Liver (tissue), 3 donors: Measurements from ENCODE around the gene FAM184A.

Experiments used
- ATF3 ChIP-seq: IDR thresholded peaks from 2 replicates; pipeline ENCODE4 v1.6.1; 2016; ENCODE audit warnings: antibody characterized with exemption
- EGR1 ChIP-seq, 2 donors: IDR thresholded peaks; 2 replicates each; pipeline ENCODE4 v1.6.1; 2016 to 2018; ENCODE audit warnings: antibody characterized with exemption in 2 of 2, low read depth in 2 of 2
- GABPA ChIP-seq, 2 donors: IDR thresholded peaks in 1 of 2; conservative IDR thresholded peaks in 1 of 2; 2 replicates each; pipeline ENCODE4 v1.6.1; 2016; ENCODE audit warnings: antibody characterized with exemption in 2 of 2, mild to moderate bottlenecking in 1 of 2, moderate library complexity in 1 of 2
- HNF4G ChIP-seq: IDR thresholded peaks from 2 replicates; pipeline ENCODE4 v1.6.1; 2016; ENCODE audit warnings: antibody characterized with exemption
- JUND ChIP-seq, 2 donors: IDR thresholded peaks; 2 replicates each; pipeline ENCODE4 v1.6.1; 2016; ENCODE audit warnings: antibody characterized with exemption in 2 of 2
- MAX ChIP-seq: IDR thresholded peaks from 2 replicates; pipeline ENCODE4 v1.6.1; 2016; ENCODE audit warnings: antibody characterized with exemption
- RAD21 ChIP-seq, 2 donors: IDR thresholded peaks; 2 replicates each; pipeline ENCODE4 v1.6.1; 2016; ENCODE audit warnings: antibody characterized with exemption in 2 of 2, mild to moderate bottlenecking in 2 of 2
- REST ChIP-seq: IDR thresholded peaks from 2 replicates; pipeline ENCODE4 v1.6.1; 2016; ENCODE audit warnings: antibody characterized with exemption, mild to moderate bottlenecking
- TAF1 ChIP-seq: conservative IDR thresholded peaks from 2 replicates; pipeline ENCODE4 v1.6.1; 2016; ENCODE audit warnings: antibody characterized with exemption, mild to moderate bottlenecking
- YY1 ChIP-seq: IDR thresholded peaks from 2 replicates; pipeline ENCODE4 v1.6.1; 2016; ENCODE audit warnings: antibody characterized with exemption, mild to moderate bottlenecking
- TF ChIP-seq, protein P1 (sequence below): fragments of 150-350 bp; IDR thresholded peaks from 2 replicates; pipeline ENCODE4 v1.5.1; 2017; ENCODE audit warnings: improper control_type of control experiment, low read depth, low read length; ENCODE audit not compliant: missing input control
- TF ChIP-seq, protein P2 (sequence below): IDR thresholded peaks from 2 replicates; pipeline ENCODE4 v1.6.1; 2016; ENCODE audit warnings: antibody characterized with exemption
- donor health status: healthy.
- donor health status: healthy.

DNA sequence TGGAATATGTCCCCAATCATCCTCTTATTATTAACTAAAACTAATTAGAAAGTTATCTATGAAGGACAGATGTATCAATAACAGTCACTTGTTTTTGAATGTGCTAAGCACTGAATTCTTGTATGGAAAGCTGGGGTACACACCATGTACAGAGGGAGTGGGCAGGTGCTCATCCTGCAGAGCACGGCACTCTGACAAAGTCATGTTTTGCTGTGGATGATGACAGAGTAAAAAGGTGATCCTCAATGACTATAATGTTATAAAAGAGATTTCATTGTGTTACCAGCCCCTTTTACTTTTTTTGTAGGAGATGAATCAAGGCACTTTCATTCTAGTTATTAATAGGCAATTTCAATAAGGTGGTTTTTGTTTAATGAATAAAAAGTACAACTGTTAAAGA lies 92.2 kb downstream of the FAM184A start:
- TF ChIP-seq JUND (IDR thresholded peaks at IDR 0.05) (no peak), EGR1 (IDR thresholded peaks at IDR 0.05; ENCODE audit: low read depth in 2 of 2) (no peak), ATF3 (no peak), GABPA (IDR thresholded peaks at IDR 0.05 in 1 of 2, conservative IDR thresholded peaks at IDR 0.05 in 1 of 2) (no peak), MAX (no peak), YY1 (no peak), RAD21 (IDR thresholded peaks at IDR 0.05) (no peak), REST (no peak), HNF4G (no peak), TAF1 (no peak)
- TF ChIP-seq, protein P1, sequence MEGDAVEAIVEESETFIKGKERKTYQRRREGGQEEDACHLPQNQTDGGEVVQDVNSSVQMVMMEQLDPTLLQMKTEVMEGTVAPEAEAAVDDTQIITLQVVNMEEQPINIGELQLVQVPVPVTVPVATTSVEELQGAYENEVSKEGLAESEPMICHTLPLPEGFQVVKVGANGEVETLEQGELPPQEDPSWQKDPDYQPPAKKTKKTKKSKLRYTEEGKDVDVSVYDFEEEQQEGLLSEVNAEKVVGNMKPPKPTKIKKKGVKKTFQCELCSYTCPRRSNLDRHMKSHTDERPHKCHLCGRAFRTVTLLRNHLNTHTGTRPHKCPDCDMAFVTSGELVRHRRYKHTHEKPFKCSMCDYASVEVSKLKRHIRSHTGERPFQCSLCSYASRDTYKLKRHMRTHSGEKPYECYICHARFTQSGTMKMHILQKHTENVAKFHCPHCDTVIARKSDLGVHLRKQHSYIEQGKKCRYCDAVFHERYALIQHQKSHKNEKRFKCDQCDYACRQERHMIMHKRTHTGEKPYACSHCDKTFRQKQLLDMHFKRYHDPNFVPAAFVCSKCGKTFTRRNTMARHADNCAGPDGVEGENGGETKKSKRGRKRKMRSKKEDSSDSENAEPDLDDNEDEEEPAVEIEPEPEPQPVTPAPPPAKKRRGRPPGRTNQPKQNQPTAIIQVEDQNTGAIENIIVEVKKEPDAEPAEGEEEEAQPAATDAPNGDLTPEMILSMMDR, result no peak
- TF ChIP-seq, protein P2, sequence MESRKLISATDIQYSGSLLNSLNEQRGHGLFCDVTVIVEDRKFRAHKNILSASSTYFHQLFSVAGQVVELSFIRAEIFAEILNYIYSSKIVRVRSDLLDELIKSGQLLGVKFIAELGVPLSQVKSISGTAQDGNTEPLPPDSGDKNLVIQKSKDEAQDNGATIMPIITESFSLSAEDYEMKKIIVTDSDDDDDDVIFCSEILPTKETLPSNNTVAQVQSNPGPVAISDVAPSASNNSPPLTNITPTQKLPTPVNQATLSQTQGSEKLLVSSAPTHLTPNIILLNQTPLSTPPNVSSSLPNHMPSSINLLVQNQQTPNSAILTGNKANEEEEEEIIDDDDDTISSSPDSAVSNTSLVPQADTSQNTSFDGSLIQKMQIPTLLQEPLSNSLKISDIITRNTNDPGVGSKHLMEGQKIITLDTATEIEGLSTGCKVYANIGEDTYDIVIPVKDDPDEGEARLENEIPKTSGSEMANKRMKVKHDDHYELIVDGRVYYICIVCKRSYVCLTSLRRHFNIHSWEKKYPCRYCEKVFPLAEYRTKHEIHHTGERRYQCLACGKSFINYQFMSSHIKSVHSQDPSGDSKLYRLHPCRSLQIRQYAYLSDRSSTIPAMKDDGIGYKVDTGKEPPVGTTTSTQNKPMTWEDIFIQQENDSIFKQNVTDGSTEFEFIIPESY, result no peak
